GM19043 (cell line): ENCODE measurements around the gene TXNDC5.
"Not testable (repeated sequence)": the region's sequence is repeated elsewhere in the genome, so short reads cannot be mapped to it uniquely, and the experiment has no call there.

Experiments
- ATAC-seq: cut with Tn5 transposase; IDR thresholded peaks from one replicate; pipeline ENCODE4 v1.9.1; 2021; ENCODE audit warnings: low read depth; ENCODE audit not compliant: unreplicated experiment

Gene TXNDC5

DNA sequence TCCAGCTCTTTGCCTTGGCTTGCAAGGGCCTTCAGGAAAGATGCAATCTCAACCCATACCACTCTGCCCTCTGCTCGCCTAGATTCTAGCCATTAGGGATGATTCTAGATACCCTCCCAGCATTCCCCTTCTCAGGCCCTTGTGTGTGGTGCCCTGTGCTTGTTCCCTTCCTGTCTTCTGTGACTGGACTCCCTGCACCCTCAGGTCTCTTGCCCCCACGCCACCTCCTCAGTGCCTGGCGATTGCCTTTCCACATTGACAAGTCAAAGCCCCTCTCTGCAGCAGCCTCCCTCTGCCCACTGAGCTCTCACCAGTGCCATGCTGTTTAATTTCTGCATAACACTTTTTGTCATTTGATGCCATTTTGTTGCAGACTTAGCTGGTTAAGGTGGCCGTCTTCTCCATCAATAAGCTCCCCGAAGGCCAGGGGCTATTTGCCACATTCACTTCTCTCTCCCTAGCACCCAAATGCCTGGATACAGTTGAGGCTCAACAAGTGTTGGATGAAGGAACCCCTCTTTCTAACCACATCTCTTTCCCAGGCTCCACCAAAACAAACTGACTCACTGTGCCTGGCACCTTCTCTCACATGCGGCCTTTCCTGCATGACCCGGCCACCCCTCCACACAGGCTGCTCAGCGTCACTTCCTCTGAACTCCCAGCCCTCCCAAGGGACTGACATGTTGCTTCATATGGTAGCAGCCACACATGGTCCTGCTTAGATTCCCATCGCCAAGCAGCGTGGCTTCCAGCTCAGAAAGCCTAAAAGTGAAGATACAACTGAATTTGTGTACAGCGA lies 4.6 kb upstream of the TXNDC5 start:
- ATAC-seq: no peak

GRCh38 chr6:7914311-7914710 lies 3.7 kb upstream of the TXNDC5 start:
- ATAC-seq: no peak

- ATAC-seq: no peak
Measured at GRCh38 chr6:7912736-7913517, 2.3 kb upstream of the TXNDC5 start.

DNA sequence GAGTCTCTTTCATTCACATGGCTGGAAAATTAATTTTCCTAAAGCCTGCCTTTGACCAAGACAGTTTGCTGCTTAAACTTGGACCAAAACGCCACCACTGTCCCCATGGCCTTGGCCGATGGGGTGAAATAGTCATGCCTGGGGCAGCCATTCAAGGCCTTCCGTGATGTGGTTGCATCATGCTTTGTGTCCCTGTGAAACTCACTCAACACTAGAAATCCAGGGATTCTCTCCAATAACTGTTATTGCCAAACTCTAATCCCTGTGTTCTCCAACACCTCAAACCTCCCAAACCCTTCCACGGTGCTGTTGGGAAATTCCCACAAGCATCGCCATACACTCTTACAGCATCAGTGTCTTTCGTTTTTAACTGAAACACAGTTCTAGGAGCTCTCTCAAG lies 1.4 kb upstream of the TXNDC5 start:
- no peak for ATAC-seq

DNA sequence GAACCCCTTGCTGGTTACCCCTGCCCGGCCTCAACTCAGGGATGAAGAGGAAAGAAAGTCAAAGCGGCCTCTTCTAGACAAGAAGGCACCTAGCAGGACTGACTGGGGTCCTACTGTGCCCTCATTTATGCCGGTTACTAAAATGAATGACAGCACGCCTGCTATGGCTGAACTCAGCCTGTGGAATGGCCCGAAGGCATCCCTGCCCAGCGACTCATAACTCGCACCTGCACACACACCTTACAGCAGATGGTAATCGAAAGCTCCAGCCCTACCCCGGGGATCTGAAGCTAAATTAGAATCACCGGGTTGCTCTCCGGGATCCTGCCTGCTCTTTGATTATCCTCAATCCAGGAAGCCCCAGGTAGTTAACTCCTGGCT lies 747 bp upstream of the TXNDC5 start:
- ATAC-seq: no peak

GRCh38 chr6:7910298-7910653 lies 312 bp downstream of the TXNDC5 start:
- ATAC-seq: peak; percentile 10

DNA sequence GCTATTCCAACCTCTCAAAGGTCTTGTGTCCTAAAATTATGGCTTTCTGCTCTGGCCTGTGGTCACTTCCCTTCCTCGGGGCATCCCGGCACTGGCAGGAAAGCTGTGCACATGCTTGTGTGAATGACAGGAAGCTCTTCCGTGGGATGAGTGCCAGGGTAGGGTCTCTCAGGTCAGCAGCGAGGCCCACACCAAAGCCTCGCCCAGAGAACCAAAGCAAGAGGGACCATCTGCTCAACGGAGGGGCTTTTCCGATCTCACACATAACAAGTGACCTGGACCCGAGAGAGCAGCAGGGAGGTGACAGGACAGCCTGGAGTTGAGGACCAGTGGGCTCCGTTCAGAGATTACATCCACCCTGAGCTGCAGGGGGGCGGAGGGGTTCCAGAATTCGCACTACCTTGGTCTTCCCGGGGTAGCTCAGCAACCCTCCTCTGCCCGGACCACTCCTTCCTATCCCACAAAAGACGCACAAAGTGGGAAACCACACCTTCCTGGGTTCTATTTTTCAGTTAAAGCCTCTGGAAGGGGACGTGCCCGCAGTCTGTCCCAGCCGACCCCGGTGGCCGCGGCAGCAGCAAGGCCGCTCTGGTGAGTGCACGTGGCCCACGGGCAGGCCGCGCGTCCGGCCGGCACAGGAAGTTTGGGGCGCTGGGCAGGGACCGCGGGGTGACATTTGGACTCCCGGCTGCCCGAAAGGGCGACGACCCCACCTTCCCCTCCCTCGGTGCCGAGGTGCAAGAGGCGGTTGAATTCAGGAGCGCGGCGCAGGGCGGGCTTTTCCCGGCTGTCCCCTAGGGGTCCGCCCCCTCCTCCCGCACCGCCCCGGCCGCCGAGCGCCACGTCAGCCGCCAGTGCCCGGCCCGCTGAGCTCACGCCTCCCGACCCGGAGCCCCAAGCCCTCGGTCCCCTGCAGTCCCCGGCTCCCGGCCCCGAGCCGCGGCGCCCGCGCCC lies 988 bp downstream of the TXNDC5 start:
- ATAC-seq: peak; percentile 19

GRCh38 chr6:7907159-7907558 lies 3.4 kb downstream of the TXNDC5 start:
- ATAC-seq: no peak

DNA sequence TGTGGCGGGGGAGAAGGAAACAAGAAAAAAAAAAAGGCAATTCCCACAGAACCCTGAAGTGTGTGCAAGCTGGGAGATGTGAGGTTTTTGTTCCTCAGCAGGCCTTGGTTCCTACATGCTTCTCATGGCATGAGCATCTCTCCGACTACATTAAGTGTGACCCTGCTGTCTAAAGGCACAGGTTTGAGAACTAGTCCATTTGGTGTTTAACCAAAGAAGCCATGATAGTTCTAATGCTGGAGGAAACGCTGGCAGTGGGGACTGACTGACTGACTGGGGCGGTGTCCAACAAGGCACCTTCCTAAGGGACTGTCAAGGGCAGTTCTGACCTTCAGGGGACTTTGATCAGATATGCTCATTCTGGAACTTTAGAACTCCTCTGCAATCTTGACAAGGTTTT lies 3.8 kb downstream of the TXNDC5 start:
- ATAC-seq: no peak

DNA sequence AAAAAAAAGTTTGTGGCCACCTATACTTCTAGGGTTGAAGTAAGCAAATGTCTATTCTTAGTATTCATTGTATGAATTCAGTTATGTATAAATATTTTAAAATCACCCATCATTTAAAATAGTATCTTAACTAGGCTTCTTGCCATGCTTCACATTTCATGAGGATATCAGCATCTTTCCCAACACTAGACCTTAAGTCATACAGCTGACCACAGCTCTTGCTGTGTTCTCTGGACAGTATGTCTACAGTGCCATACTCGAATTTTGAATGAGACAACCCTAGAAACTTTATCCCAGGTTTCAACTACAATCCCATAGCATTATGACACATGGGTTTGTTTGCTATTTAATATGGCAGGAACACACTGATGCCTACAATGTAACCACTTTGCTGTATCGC lies 5.2 kb downstream of the TXNDC5 start:
- no peak for ATAC-seq

- ATAC-seq: no peak
Measured at GRCh38 chr6:7904654-7905319, 5.8 kb downstream of the TXNDC5 start.

DNA sequence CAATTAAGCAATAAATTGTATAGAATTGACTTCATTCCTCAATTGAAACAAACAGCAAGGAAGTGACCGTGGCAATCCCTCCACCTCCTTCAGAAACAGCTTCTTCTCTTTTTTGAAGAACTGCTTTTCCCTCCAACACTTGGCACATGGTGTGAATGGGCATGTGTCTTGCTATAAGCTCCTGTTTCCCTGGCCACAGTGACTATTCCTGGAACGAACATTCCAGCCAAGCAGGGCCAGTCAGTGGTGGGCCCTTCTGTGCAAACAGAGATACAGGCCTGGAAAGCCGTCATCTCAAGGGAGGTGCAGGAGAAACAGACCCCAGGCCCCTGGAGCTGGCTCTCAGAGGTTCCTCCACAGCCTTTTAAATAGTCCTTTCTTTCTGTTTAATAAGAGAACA lies 6.9 kb downstream of the TXNDC5 start:
- ATAC-seq: no peak

- ATAC-seq: no peak
Measured at GRCh38 chr6:7902867-7903266, 7.7 kb downstream of the TXNDC5 start.

DNA sequence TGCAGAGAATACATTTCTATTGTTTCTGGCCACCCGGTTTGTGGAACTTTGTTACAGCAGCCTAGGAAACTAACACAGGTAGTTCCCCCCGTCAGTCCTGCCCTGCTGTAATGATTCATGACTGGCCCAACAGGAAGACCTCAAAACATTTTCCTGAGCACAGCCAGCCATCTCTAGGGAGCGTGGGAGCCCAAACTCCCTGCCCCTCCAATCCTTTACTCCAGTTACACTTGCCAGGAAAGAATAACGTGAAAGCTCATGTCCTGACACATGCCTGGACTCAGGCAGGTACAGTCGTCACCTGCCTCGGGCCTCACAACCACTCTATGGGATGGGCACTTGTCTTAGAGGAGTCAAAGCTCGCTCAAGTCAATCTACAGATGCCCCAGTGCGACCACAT lies 8.4 kb downstream of the TXNDC5 start:
- ATAC-seq: no peak

DNA sequence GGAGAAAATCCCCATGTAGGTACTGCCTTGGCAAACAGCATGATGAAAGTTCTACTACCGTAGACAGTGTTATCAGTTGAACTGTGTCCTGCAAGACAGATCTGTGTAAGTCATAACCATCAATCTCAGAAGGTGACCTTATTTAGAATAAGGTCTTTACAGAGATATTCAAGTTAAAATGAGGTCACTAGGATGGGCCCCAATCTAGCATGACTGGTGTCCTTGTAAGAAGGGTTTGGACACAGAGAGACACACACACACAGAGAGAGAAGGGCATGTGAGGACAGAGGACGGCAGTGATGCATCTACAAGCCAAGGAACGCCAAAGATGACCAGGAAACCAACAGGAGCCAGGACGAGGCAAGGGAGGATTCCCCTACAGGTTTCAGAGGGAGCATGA lies 8.8 kb downstream of the TXNDC5 start:
- ATAC-seq: no peak

DNA sequence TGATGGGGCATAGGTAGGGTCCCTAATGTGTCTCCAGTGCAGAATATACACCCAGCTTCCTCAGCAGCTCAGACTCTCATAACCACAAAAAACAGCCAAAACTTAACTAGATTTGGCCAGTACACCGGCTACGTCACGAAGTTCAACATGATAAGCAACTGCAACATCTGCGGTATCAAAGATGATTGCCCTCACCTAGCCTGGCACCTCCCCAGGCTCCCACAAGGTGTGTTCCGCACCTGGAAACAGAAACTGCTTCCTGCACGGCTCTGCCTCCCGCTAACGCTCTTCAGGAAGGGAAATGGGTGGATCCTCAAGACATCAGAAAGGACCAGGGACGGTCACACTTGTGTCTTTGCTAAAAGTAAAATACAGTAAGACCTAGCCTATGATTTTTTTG lies 9.5 kb downstream of the TXNDC5 start:
- ATAC-seq: no peak

- ATAC-seq: no peak
Measured at GRCh38 chr6:7900621-7901020, 10.0 kb downstream of the TXNDC5 start.

DNA sequence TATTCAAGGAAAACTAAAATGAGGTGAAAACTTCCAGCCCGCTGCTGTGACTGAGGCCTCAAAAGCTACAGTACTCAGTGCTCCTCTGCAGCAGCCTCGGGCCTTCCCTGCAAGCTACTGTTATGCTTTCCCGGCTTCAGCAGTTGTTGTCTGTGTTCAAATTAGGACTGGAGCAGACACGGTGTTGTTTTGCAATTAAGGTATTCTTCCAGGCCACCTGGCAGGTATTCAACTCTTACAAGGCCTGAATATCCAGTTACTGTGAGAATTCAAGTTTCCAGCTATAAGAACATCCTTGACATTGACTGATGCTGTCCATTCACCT lies 10.7 kb downstream of the TXNDC5 start:
- no peak for ATAC-seq

DNA sequence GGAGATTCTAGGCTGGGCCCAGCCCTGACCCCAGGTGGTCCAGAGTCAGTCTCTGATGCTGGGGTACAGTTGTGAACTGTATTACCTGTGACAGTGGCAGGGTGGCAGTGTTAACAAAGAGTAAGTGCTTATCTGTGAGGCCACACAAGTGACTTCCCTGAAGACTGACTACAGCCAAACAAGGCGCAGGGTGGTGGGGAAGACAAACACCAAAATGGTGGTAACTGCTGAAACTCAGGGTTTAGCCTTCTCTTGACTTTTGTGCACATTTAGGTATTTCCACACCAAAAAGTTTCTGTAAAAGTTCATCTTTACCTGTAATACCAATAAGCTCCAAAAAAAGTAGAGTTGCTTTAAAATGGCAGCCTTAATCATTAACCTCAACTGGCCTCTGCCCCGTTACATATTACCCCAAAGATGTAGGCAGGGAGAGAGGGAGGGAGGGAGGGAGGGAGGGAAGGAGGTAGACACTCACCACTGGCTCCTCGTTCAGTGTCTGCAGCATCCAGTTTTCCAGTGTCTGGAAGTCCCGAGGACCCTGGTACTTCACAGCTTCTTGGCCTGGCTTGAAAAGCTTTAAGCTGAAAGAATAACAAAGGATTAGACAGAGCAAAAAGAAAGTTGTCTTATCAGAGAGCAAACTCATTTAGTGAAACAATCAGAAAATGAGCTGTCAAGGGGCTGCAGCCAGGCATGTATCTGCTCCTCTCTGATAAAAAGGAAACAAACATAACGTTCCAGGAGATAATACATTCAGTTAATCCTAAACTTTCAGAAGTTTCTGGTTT lies 11.3 kb downstream of the TXNDC5 start:
- ATAC-seq: peak; percentile 47

- ATAC-seq: not testable (repeated sequence)
Measured at GRCh38 chr6:7898193-7898586, 12.4 kb downstream of the TXNDC5 start.
